ENCODE data around the gene TRIM52. TPM values are rescaled to one million over a fixed set of nuclear protein-coding genes. Genes with fewer than 3 reads are reported as not detected.

TRIM52 gene
- total RNA-seq, 1 experiment from 2014 or later = 7.8 TPM

- TF ChIP-seq PREB (CRISPR knock-in tag; IDR thresholded peaks at IDR 0.05; ENCODE audit: borderline replicate concordance) = no peak
- no peak for TF ChIP-seq SOX15 (CRISPR knock-in tag; IDR thresholded peaks at IDR 0.05)
- TF ChIP-seq PRDM15 (CRISPR knock-in tag; IDR thresholded peaks at IDR 0.05) = no peak
- TF ChIP-seq USF2 (CRISPR knock-in tag; IDR thresholded peaks at IDR 0.05) = 0 out of 2 replicates have a peak, but pooled peaks have one; percentile 12
- TF ChIP-seq TEAD1 (CRISPR knock-in tag; IDR thresholded peaks at IDR 0.05) = no peak; the same call in 1 of the 2 replicates
- TF ChIP-seq ZNF532 (CRISPR knock-in tag; IDR thresholded peaks at IDR 0.05; ENCODE audit: borderline replicate concordance) = peak; percentile 75
- no peak for TF ChIP-seq MXD4 (CRISPR knock-in tag; IDR thresholded peaks at IDR 0.05; ENCODE audit: borderline replicate concordance)
- TF ChIP-seq ZNF416 (CRISPR knock-in tag; IDR thresholded peaks at IDR 0.05) = peak; percentile 84
- no peak for TF ChIP-seq SMAD4 (CRISPR knock-in tag; IDR thresholded peaks at IDR 0.05)
- no peak for TF ChIP-seq GRHL2 (CRISPR knock-in tag; IDR thresholded peaks at IDR 0.05; ENCODE audit: insufficient replicate concordance, severe bottlenecking)
- no peak for TF ChIP-seq RELA (CRISPR knock-in tag; IDR thresholded peaks at IDR 0.05; ENCODE audit: borderline replicate concordance)
- TF ChIP-seq CREB1 (CRISPR knock-in tag; IDR thresholded peaks at IDR 0.05) = no peak
- TF ChIP-seq, protein P1, sequence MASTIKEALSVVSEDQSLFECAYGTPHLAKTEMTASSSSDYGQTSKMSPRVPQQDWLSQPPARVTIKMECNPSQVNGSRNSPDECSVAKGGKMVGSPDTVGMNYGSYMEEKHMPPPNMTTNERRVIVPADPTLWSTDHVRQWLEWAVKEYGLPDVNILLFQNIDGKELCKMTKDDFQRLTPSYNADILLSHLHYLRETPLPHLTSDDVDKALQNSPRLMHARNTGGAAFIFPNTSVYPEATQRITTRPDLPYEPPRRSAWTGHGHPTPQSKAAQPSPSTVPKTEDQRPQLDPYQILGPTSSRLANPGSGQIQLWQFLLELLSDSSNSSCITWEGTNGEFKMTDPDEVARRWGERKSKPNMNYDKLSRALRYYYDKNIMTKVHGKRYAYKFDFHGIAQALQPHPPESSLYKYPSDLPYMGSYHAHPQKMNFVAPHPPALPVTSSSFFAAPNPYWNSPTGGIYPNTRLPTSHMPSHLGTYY (CRISPR knock-in tag; IDR thresholded peaks at IDR 0.05) = peak; percentile 89
- TF ChIP-seq ZNF671 (CRISPR knock-in tag; IDR thresholded peaks at IDR 0.05) = peak; percentile 65
- TF ChIP-seq SP1 (CRISPR knock-in tag; conservative IDR thresholded peaks at IDR 0.05) = peak; percentile 43; the same call in 1 of the 2 replicates
- no peak for TF ChIP-seq IRF1 (CRISPR knock-in tag; IDR thresholded peaks at IDR 0.05)
- TF ChIP-seq OVOL2 (CRISPR knock-in tag; IDR thresholded peaks at IDR 0.05; ENCODE audit: borderline replicate concordance) = no peak
- TF ChIP-seq ZNF317 (CRISPR knock-in tag; IDR thresholded peaks at IDR 0.05; ENCODE audit: borderline replicate concordance, low read depth) = no peak
- peak; percentile 39 for TF ChIP-seq PRRX2 (CRISPR knock-in tag; IDR thresholded peaks at IDR 0.05)
- peak; percentile 92 for TF ChIP-seq AR (CRISPR knock-in tag; IDR thresholded peaks at IDR 0.05)
- peak; percentile 89; the same call in 1 of the 2 replicates for TF ChIP-seq EMX1 (CRISPR knock-in tag; IDR thresholded peaks at IDR 0.05)
- peak; percentile 92 for TF ChIP-seq NFATC4 (CRISPR knock-in tag; IDR thresholded peaks at IDR 0.05)
- no peak for TF ChIP-seq JAZF1 (CRISPR knock-in tag; IDR thresholded peaks at IDR 0.05)
- TF ChIP-seq, protein P2, sequence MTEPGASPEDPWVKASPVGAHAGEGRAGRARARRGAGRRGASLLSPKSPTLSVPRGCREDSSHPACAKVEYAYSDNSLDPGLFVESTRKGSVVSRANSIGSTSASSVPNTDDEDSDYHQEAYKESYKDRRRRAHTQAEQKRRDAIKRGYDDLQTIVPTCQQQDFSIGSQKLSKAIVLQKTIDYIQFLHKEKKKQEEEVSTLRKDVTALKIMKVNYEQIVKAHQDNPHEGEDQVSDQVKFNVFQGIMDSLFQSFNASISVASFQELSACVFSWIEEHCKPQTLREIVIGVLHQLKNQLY (CRISPR knock-in tag; IDR thresholded peaks at IDR 0.05) = no peak
Observed at GRCh38 chr5:181235689-181236366, 25.1 kb downstream of the TRIM52 start (continued).
